ENCODE measurements around the gene BEAN1. TPM values are rescaled to one million over a fixed set of nuclear protein-coding genes. Genes with fewer than 3 reads are reported as not detected.

The BEAN1 gene
- total RNA-seq, 1 donor from 2014 or later = 1.2 TPM

- Mint-ChIP-seq H3K36me3 (ENCODE audit: low read depth, unreplicated experiment) (peaks cover 4% of the 10 kb centered on the region), H3K27ac (ENCODE audit: unreplicated experiment) (no peak overlapping the region), H3K4me1 (ENCODE audit: low read depth, unreplicated experiment) (peaks cover 10% of the 10 kb centered on the region), H3K9me3 (ENCODE audit: unreplicated experiment) (no peaks in the 10 kb centered on the region), H3K27me3 (ENCODE audit: low read depth, unreplicated experiment) (peaks cover 13% of the 10 kb centered on the region), H3K4me3 (ENCODE audit: unreplicated experiment) (no peak overlapping the region)
- Histone ChIP-seq H4K20me1 (ENCODE audit: insufficient read depth, low read length) (no peaks in the 10 kb centered on the region), H3K79me2 (ENCODE audit: insufficient read depth, low read length) (no peaks in the 10 kb centered on the region), H3K9ac (ENCODE audit: low read length) (peak overlapping the region; percentile 8), H3K27ac (ENCODE audit: low read depth, low read length) (peak overlapping the region; percentile 38), H2AFZ (ENCODE audit: low read depth, low read length) (no peak overlapping the region), H3K4me3 (ENCODE audit: insufficient read depth, low read depth, low read length) (no peak overlapping the region), H3K36me3 (ENCODE audit: insufficient read depth, low read length) (no peaks in the 10 kb centered on the region), H3K9me3 (ENCODE audit: insufficient read depth, low read depth, low read length) (no peaks in the 10 kb centered on the region), H3K4me2 (ENCODE audit: low read length) (peak overlapping the region; percentile 20), H3K27me3 (ENCODE audit: insufficient read depth, low read length) (no peaks in the 10 kb centered on the region), H3K4me1 (ENCODE audit: insufficient read depth, low read length) (peaks cover 18% of the 10 kb centered on the region)
- peak; percentile 78 for DNase-seq (ENCODE audit: low read depth)
- TF ChIP-seq CTCF (IDR thresholded peaks at IDR 0.05; ENCODE audit: insufficient read depth, low read depth, low read length) (no peak), EZH2 (IDR thresholded peaks at IDR 0.05; ENCODE audit: insufficient read depth, low read length) (no peak)
- no peak for FAIRE-seq
These were observed 59.9 kb downstream of the BEAN1 start for GRCh38 chr16:66486773-66487579.

GRCh38 chr16:66487580-66488275, 60.6 kb downstream of the BEAN1 start:
- H3K36me3 Mint-ChIP-seq (ENCODE audit: low read depth, unreplicated experiment) = peaks cover 4% of the 10 kb centered on the region
- peaks cover 10% of the 10 kb centered on the region for H3K4me1 Mint-ChIP-seq (ENCODE audit: low read depth, unreplicated experiment)
- Histone ChIP-seq H3K4me3 (ENCODE audit: insufficient read depth, low read depth, low read length) (no peak overlapping the region), H3K27ac (ENCODE audit: low read depth, low read length) (no peak overlapping the region), H3K4me2 (ENCODE audit: low read length) (peak overlapping the region; percentile 20), H3K4me1 (ENCODE audit: insufficient read depth, low read length) (peaks cover 18% of the 10 kb centered on the region), H3K9ac (ENCODE audit: low read length) (no peak overlapping the region), H3K9me3 (ENCODE audit: insufficient read depth, low read depth, low read length) (no peaks in the 10 kb centered on the region), H3K27me3 (ENCODE audit: insufficient read depth, low read length) (no peaks in the 10 kb centered on the region), H3K36me3 (ENCODE audit: insufficient read depth, low read length) (no peaks in the 10 kb centered on the region), H4K20me1 (ENCODE audit: insufficient read depth, low read length) (no peaks in the 10 kb centered on the region), H2AFZ (ENCODE audit: low read depth, low read length) (no peak overlapping the region), H3K79me2 (ENCODE audit: insufficient read depth, low read length) (no peaks in the 10 kb centered on the region)
- H3K27ac Mint-ChIP-seq (ENCODE audit: unreplicated experiment) = no peak overlapping the region
- FAIRE-seq (no peak), DNase-seq (ENCODE audit: low read depth) (no peak)
- no peak for TF ChIP-seq CTCF (IDR thresholded peaks at IDR 0.05; ENCODE audit: insufficient read depth, low read depth, low read length)
- TF ChIP-seq EZH2 (IDR thresholded peaks at IDR 0.05; ENCODE audit: insufficient read depth, low read length) = no peak
- H3K27me3 Mint-ChIP-seq (ENCODE audit: low read depth, unreplicated experiment) = peaks cover 15% of the 10 kb centered on the region
- H3K9me3 Mint-ChIP-seq (ENCODE audit: unreplicated experiment) = no peaks in the 10 kb centered on the region
- no peak overlapping the region for H3K4me3 Mint-ChIP-seq (ENCODE audit: unreplicated experiment)

Measured in astrocyte (in vitro differentiated cells and primary cell).